Transverse colon (tissue), 4 donors: ENCODE measurements around the gene COMMD3.

Experiments
- CTCF ChIP-seq, 5 experiments: fragments of 200-600 bp in 3 of 5; fragments of 450-650 bp in 2 of 5; sonication (generic) in 3 of 5; IDR thresholded peaks; 1 replicate in 2 of 5; 2 replicates in 3 of 5; pipeline ENCODE4 v1.5.1; 2016 to 2017; ENCODE audit warnings: antibody characterized with exemption in 5 of 5, inconsistent platforms in 3 of 5, mild to moderate bottlenecking in 2 of 5, moderate library complexity in 1 of 5
- POLR2A ChIP-seq: fragments of 450-650 bp; IDR thresholded peaks from one replicate; pipeline ENCODE4 v1.6.1; 2016; ENCODE audit warnings: antibody characterized with exemption, mild to moderate bottlenecking, moderate library complexity
- POLR2AphosphoS5 ChIP-seq, 3 donors: sonication (generic); formaldehyde crosslinking; IDR thresholded peaks; one replicate each; pipeline ENCODE4 v1.6.1; 2016; ENCODE audit warnings: antibody characterized with exemption in 3 of 3

DNA sequence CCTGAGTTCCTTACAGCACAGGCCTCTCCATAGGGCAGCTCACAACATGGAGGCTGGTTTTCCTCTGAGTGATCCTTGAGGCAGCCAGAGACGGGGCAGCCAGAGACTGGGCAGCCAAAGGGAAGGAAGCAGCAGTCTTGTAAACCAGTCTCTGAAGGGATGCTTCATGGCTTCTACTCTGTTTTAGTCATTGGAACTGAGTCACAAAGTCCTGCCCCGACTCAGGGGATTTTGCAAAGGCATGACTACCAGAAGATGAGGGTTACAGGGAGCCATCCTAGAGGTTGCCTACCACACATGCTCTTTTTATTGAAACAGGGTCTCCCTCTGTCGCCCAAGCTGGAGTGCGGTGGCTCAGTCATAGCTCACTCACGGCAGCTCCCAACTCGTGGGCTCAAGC, 44.4 kb upstream of the COMMD3 start:
- TF ChIP-seq CTCF (IDR thresholded peaks at IDR 0.05), result no peak
- TF ChIP-seq POLR2A, result no peak
- TF ChIP-seq POLR2AphosphoS5 (IDR thresholded peaks at IDR 0.05), result no peak
